ENCODE results near the gene TMEM17.

DNA sequence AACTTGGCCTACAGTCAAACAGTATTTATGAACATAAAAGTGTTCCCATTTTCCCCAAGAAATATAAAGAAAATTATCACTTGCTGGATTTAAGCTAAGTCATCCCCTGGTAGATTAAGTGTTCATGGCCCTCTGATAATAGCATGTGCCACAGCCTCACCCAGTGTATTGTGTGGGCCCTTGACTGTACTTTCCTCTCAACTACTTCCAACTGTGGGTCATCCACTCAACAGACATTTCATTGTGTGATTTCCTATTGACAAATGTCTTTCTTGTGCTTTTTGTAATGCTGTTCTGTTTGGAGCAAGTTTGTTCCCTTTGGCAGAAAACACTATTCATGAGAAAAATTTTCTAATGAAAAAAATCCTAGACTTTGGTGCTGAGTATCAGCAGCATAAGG is 48.4 kb upstream of the TMEM17 start:
- TF ChIP-seq, protein P1, sequence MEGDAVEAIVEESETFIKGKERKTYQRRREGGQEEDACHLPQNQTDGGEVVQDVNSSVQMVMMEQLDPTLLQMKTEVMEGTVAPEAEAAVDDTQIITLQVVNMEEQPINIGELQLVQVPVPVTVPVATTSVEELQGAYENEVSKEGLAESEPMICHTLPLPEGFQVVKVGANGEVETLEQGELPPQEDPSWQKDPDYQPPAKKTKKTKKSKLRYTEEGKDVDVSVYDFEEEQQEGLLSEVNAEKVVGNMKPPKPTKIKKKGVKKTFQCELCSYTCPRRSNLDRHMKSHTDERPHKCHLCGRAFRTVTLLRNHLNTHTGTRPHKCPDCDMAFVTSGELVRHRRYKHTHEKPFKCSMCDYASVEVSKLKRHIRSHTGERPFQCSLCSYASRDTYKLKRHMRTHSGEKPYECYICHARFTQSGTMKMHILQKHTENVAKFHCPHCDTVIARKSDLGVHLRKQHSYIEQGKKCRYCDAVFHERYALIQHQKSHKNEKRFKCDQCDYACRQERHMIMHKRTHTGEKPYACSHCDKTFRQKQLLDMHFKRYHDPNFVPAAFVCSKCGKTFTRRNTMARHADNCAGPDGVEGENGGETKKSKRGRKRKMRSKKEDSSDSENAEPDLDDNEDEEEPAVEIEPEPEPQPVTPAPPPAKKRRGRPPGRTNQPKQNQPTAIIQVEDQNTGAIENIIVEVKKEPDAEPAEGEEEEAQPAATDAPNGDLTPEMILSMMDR (conservative IDR thresholded peaks at IDR 0.05; ENCODE audit: low read length) = no peak
- TF ChIP-seq EZH2phosphoT487 (IDR thresholded peaks at IDR 0.05; ENCODE audit: borderline replicate concordance, low read depth, low read length) = no peak
